Stomach (tissue), 9 donors: ENCODE data around the gene COMMD1. TPM values are rescaled to one million over a fixed set of nuclear protein-coding genes. Genes with fewer than 3 reads are reported as not detected.

Experiments
- DNase-seq, 2 donors: peaks; one replicate each; pipeline versions ENCODE4 v3.0.0 to v3.0.0-alpha.2; 2013 to 2019
- H3K27ac ChIP-seq, 5 donors: fragments of 200-600 bp in 4 of 5; sonication (generic) in 4 of 5; one replicate each; pipeline ENCODE4 v1.5.1; 2013 to 2019; ENCODE audit warnings: mild to moderate bottlenecking in 1 of 5, moderate library complexity in 1 of 5
- H3K27me3 ChIP-seq, 3 donors: fragments of 200-600 bp; sonication (generic); one replicate each; pipeline ENCODE4 v1.5.1; 2017 to 2019; ENCODE audit warnings: mixed run types in 1 of 3
- H3K36me3 ChIP-seq, 4 donors: fragments of 200-600 bp; sonication (generic); 1 replicate in 3 of 4; 2 replicates in 1 of 4; pipeline ENCODE4 v1.5.1; 2016 to 2019
- H3K4me1 ChIP-seq, 4 donors: fragments of 200-600 bp; sonication (generic); one replicate each; pipeline ENCODE4 v1.5.1; 2016 to 2019
- H3K4me3 ChIP-seq, 4 donors: fragments of 200-600 bp; sonication (generic) in 3 of 4; one replicate each; pipeline ENCODE4 v1.5.1; 2016 to 2019; ENCODE audit warnings: mild to moderate bottlenecking in 1 of 4
- H3K9me3 ChIP-seq, 4 donors: fragments of 200-600 bp; sonication (generic); one replicate each; pipeline ENCODE4 v1.5.1; 2016 to 2019
- CTCF ChIP-seq, 7 experiments: fragments of 450-650 bp in 4 of 7; fragments of 200-600 bp in 3 of 7; sonication (generic) in 3 of 7; IDR thresholded peaks; one replicate each; pipeline ENCODE4 v1.5.1; 2016 to 2019; ENCODE audit warnings: antibody characterized with exemption in 7 of 7, control low read depth in 2 of 7, mild to moderate bottlenecking in 1 of 7
- EP300 ChIP-seq: sonication (generic); formaldehyde crosslinking; IDR thresholded peaks from one replicate; pipeline ENCODE4 v1.6.1; 2017; ENCODE audit warnings: antibody characterized with exemption
- POLR2A ChIP-seq, 4 donors: fragments of 450-650 bp; IDR thresholded peaks; one replicate each; pipeline ENCODE4 v1.6.1; 2016; ENCODE audit warnings: antibody characterized with exemption in 4 of 4, control low read depth in 2 of 4, mild to moderate bottlenecking in 1 of 4, moderate library complexity in 1 of 4
- POLR2AphosphoS5 ChIP-seq, 3 donors: sonication (generic); formaldehyde crosslinking; IDR thresholded peaks; one replicate each; pipeline ENCODE4 v1.6.1; 2016; ENCODE audit warnings: antibody characterized with exemption in 3 of 3
- WGBS, 5 donors: extraction: QIAGEN DNeasy Blood & Tissue Kit in 3 of 5; methylation state at CpG; one replicate each; pipeline versions ENCODE4 v1.1.5 to v1.1.7; 2013 to 2018; 5-methylcytosine and 5-hydroxymethylcytosine counted together
- intact Hi-C: fragments of 100-400 bp; cut with DNase I; formaldehyde crosslinking; loops from one replicate; pipeline ENCODE4 v1.15.1; 2023; ENCODE audit warnings: low total_unique reads
- polyA plus RNA-seq, 3 donors: library from polyadenylated mRNA; stranded (reverse); fragments of 200-250 nt; gene quantifications; one replicate each; pipeline ENCODE4 v1.2.3, GENCODE V29; 2013
- total RNA-seq, 5 donors: library from RNA; depleted of rRNA; stranded (reverse); fragments of >200 nt; gene quantifications; one replicate each; pipeline versions ENCODE4 v1.1.0 to v1.2.3, GENCODE V29; 2014 to 2016
- donor health status: healthy with polysubstance abuse.
- donor health status: Bipolar disorder and iron deficiency.
- donor health status: healthy.

The COMMD1 gene
- total and polyA plus RNA-seq, 8 donors, result 12.1 to 155 (median 47.4) TPM

- no peak overlapping the region for H3K27ac ChIP-seq
- H3K27me3 ChIP-seq, result no peaks in the 10 kb centered on the region
- 76 to 84% (median 79%) methylated on average over 3 of the region's 3 CpGs for WGBS, 5 donors
- H3K4me3 ChIP-seq, result no peak overlapping the region
- intact Hi-C loops, result no loop called here
- peaks cover 0 to 8% (median 6%) of the 10 kb centered on the region in 4 donors for H3K36me3 ChIP-seq
- TF ChIP-seq CTCF (IDR thresholded peaks at IDR 0.05), result no peak
- no peak for DNase-seq
- no peaks in the 10 kb centered on the region for H3K9me3 ChIP-seq
- H3K4me1 ChIP-seq, result peaks cover 0 to 5% (median 0%) of the 10 kb centered on the region in 4 donors
These were observed 231.7 kb downstream of the COMMD1 start for GRCh38 chr2:62136956-62137830.

- intact Hi-C loops, result no loop called here
- peak in 1 of 2 donors; percentile 6 for DNase-seq
- no peak overlapping the region for H3K27ac ChIP-seq
- H3K36me3 ChIP-seq, result peaks cover 0 to 8% (median 6%) of the 10 kb centered on the region in 4 donors
- no peaks in the 10 kb centered on the region for H3K27me3 ChIP-seq
- H3K4me3 ChIP-seq, result no peak overlapping the region
- TF ChIP-seq CTCF (IDR thresholded peaks at IDR 0.05), result no peak
- no peak for TF ChIP-seq POLR2A (IDR thresholded peaks at IDR 0.05)
- TF ChIP-seq EP300, result no peak
- TF ChIP-seq POLR2AphosphoS5 (IDR thresholded peaks at IDR 0.05), result no peak
- H3K4me1 ChIP-seq, result peaks cover 0 to 5% (median 0%) of the 10 kb centered on the region in 4 donors
- no peaks in the 10 kb centered on the region for H3K9me3 ChIP-seq
- 83 to 93% (median 89%) methylated on average over 5 of the region's 5 CpGs for WGBS, 5 donors
These were observed 235.1 kb downstream of the COMMD1 start for GRCh38 chr2:62140426-62141141.

GRCh38 chr2:62141142-62141740, 235.8 kb downstream of the COMMD1 start:
- intact Hi-C loops, result no loop called here
- TF ChIP-seq POLR2A (IDR thresholded peaks at IDR 0.05) (no peak), POLR2AphosphoS5 (IDR thresholded peaks at IDR 0.05) (no peak), EP300 (no peak), CTCF (IDR thresholded peaks at IDR 0.05) (no peak)
- H3K4me3 ChIP-seq, result no peak overlapping the region
- H3K27ac ChIP-seq, result no peak overlapping the region
- H3K27me3 ChIP-seq, result no peaks in the 10 kb centered on the region
- peaks cover 0 to 5% (median 0%) of the 10 kb centered on the region in 4 donors for H3K4me1 ChIP-seq
- WGBS, 5 donors, result 72 to 85% (median 77%) methylated on average over 2 of the region's 2 CpGs
- H3K9me3 ChIP-seq, result no peaks in the 10 kb centered on the region
- DNase-seq, result no peak
- H3K36me3 ChIP-seq, result peaks cover 0 to 1% (median 0%) of the 10 kb centered on the region in 4 donors

- peaks cover 0 to 6% (median 0%) of the 10 kb centered on the region in 4 donors for H3K36me3 ChIP-seq
- TF ChIP-seq POLR2A (IDR thresholded peaks at IDR 0.05) (no peak), POLR2AphosphoS5 (IDR thresholded peaks at IDR 0.05) (no peak), CTCF (IDR thresholded peaks at IDR 0.05) (no peak), EP300 (no peak)
- no peaks in the 10 kb centered on the region for H3K27me3 ChIP-seq
- no peak overlapping the region for H3K4me3 ChIP-seq
- 80 to 91% (median 87%) methylated on average over 4 of the region's 4 CpGs for WGBS, 5 donors
- intact Hi-C loops, result no loop called here
- H3K9me3 ChIP-seq, result no peaks in the 10 kb centered on the region
- peaks cover 0 to 3% (median 0%) of the 10 kb centered on the region in 4 donors for H3K4me1 ChIP-seq
- H3K27ac ChIP-seq, result no peak overlapping the region
- DNase-seq, result peak in 1 of 2 donors; percentile 15
These were observed 236.6 kb downstream of the COMMD1 start for GRCh38 chr2:62142054-62142453.
